C4-2B (cell line): ENCODE results near the gene SRRD.

Experiments
- H3K27ac ChIP-seq: fragments of 450-650 bp; 2 replicates; pipeline ENCODE4 v1.5.1; 2017
- ZFX ChIP-seq: fragments of 450-650 bp; IDR thresholded peaks from 2 replicates; pipeline ENCODE4 v1.6.1; 2017
- TF ChIP-seq, protein P1 (sequence below): fragments of 450-650 bp; conservative IDR thresholded peaks from 2 replicates; pipeline ENCODE4 v1.5.1; 2017; ENCODE audit warnings: mild to moderate bottlenecking

The SRRD gene

DNA sequence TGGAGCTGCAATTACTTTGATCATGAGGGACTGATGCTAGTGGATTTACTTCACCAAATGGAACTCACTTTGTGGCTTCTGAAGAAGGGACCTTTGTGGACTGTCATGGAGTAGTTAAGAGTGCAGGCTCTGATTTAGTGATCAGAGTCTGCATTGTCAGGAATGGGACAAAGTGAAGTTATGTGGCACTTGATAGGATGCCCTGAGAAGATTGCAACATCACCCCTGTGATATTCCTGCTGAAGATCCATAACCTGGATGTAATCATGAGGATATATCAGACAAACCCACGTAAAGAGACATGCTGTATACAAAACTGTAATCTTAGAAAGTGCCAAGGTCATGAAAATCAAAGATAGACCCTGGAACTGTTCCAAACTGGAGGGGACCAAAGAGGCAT is 30.2 kb downstream of the SRRD start:
- no peak overlapping the region for H3K27ac ChIP-seq
- TF ChIP-seq ZFX, result no peak
- TF ChIP-seq, protein P1, sequence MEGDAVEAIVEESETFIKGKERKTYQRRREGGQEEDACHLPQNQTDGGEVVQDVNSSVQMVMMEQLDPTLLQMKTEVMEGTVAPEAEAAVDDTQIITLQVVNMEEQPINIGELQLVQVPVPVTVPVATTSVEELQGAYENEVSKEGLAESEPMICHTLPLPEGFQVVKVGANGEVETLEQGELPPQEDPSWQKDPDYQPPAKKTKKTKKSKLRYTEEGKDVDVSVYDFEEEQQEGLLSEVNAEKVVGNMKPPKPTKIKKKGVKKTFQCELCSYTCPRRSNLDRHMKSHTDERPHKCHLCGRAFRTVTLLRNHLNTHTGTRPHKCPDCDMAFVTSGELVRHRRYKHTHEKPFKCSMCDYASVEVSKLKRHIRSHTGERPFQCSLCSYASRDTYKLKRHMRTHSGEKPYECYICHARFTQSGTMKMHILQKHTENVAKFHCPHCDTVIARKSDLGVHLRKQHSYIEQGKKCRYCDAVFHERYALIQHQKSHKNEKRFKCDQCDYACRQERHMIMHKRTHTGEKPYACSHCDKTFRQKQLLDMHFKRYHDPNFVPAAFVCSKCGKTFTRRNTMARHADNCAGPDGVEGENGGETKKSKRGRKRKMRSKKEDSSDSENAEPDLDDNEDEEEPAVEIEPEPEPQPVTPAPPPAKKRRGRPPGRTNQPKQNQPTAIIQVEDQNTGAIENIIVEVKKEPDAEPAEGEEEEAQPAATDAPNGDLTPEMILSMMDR, result no peak

DNA sequence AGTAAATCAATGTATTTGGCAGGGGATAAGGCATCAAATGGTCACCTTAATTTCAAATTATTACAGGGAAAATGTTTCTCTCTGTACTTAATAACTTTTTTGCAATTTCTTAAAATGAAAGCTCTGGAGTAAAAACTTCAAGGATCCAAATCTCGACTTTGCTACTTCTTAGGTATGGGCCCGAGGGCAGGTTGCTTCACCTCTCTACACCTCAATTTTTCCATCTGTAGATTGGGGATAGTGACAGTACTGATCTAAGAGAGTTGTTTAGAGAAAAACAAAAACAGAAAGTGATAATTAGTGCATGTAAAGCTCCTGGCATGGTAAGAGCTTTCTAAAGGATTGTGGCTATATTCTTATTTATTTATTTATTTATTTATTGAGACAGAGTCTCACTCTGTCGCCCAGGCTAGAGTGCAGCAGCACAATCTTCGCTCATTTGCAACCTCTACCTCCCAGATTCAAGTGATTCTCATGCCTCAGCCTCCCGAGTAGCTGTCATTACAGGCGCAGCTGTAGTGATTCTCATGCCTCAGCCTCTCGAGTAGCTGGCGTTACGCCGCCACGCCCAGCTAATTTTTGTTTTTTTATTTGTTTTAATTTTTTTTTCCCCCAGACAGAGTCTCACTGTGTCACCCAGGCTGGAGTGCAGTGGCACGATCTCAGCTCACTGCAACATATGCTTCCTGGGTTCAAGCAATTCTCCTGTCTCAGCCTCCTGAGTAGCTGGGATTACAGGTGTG is 30.9 kb downstream of the SRRD start:
- TF ChIP-seq, protein P1, result no peak
- TF ChIP-seq ZFX, result no peak
- H3K27ac ChIP-seq, result no peak overlapping the region

DNA sequence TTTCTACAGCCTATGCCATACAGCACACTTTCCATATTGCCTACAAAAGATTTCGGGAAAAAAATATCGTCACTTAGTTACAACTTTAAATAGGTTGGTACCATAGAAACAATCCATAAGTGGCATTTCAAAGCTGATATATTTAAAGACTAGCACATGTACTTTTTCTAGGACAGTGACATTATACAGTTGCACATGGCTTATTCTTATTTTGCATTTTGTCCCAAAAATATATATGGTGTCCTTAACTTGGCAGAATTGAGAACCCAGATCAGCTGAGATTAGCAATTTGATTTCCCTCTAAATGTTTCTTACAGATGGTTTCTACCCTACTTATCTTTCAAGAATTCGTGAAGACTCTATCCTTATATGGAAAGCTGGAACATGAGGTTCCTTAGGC is 32.3 kb downstream of the SRRD start:
- no peak overlapping the region for H3K27ac ChIP-seq

DNA sequence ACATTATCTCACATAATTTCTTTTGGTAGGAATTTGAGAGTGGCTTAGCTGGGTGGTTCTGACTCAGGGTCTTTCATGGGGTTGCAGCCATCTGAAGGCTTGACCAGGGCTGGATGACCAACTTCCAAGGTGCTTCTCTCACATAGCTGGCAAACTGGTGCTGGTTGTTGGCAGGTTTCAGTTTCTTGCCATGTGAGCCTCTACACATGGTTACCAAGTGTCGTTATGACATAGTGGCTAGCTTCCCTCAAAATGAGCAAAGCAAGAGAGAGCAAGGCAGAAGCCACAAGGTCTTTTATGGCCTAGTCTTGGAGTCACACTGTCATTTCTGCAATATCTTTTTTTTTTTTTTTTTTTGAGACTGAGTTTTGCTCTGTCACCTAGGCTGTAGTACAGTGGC is 32.8 kb downstream of the SRRD start:
- no peak for TF ChIP-seq ZFX
- TF ChIP-seq, protein P1, result no peak
- no peak overlapping the region for H3K27ac ChIP-seq

More for the DNA sequence above, 32.3 kb downstream of the SRRD start:
- TF ChIP-seq, protein P1, result no peak
- no peak for TF ChIP-seq ZFX

DNA sequence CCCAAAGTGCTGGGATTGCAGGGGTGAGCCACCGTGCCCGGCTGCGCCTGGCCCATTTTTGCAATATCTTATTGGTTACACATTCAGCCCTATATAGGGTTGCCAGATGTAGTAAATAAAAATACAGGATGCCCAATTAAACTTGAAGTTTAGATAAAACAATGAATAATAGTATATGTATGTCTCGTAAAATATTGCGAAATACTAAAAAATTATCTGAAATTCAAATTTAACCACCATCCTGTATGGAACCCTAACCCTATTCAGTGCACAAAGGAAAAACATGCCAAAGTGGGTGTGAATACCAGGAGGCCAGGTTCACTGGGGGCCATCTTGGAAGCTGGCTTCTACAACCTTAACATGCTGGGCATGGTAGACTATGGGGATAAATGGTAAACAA is 33.8 kb downstream of the SRRD start:
- H3K27ac ChIP-seq, result no peak overlapping the region
- TF ChIP-seq, protein P1, result no peak
- TF ChIP-seq ZFX, result no peak

DNA sequence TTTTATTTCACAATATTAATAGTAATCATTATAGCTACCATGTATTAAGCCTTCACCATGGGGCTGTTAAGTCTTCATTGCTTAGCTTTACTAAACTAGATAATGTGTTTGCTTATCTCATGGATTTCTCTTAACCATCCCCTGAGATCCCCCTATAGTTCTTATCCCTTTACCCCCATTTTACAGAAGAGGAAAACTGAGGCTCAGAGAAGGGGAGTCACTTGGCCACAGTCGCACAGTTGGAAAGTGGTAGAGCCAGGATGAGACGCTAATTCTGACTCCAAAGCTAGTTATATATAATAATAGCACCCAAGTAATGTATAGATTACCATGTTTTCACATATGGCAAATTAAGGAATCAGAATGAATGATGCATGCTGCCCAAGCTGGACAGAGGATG is 38.3 kb downstream of the SRRD start:
- no peak for TF ChIP-seq ZFX
- TF ChIP-seq, protein P1, result no peak
- no peak overlapping the region for H3K27ac ChIP-seq

DNA sequence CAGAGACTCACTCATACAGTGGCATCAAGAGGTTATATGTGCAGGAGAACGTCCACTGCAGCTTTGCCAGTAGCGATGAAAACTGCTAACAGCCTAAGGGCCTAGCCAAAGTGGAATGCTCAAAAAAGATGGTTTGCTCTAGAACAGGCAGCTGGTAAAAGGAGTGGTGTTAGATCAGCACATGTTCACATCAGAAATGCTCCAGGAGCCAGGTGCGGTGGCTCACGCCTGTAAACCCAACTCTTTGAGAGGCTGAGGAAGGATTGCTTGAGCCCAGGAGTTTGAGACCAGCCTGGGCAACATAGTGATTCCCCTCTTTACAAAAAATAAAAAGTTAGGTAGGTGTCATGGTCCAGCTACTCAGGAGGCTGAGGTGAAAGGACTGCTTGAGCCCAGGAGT is 38.9 kb downstream of the SRRD start:
- TF ChIP-seq, protein P1, result no peak
- TF ChIP-seq ZFX, result no peak
- H3K27ac ChIP-seq, result no peak overlapping the region
